Karpas-422 (cell line): Measurements from ENCODE around the gene TESK1. TPM values are rescaled to one million over a fixed set of nuclear protein-coding genes. Genes with fewer than 3 reads are reported as not detected.
A peak's percentile ranks its signal among the peaks of the same experiment; 100 is the strongest.

Experiments
- DNase-seq: peaks from one replicate; pipeline ENCODE4 v3.0.0-alpha.2; 2015
- H2AFZ ChIP-seq: fragments of 200-600 bp; sonication (generic); 2 replicates; pipeline ENCODE4 v1.6.1; 2014; ENCODE audit warnings: antibody characterized with exemption, low read length, mixed read lengths
- H3K27ac ChIP-seq: fragments of 200-600 bp; sonication (generic); 2 replicates; pipeline ENCODE4 v1.5.1; 2014; ENCODE audit warnings: mild to moderate bottlenecking, low read length, moderate library complexity
- H3K27me3 ChIP-seq: fragments of 200-600 bp; sonication (generic); 2 replicates; pipeline ENCODE4 v1.6.1; 2014; ENCODE audit warnings: low read length, mixed read lengths
- H3K36me3 ChIP-seq: fragments of 200-600 bp; sonication (generic); 2 replicates; pipeline ENCODE4 v1.6.1; 2014; ENCODE audit warnings: low read length, mixed read lengths; ENCODE audit not compliant: insufficient read depth
- H3K4me1 ChIP-seq: fragments of 200-600 bp; sonication (generic); 2 replicates; pipeline ENCODE4 v1.6.1; 2014; ENCODE audit warnings: mild to moderate bottlenecking, low read length, mixed read lengths
- H3K4me2 ChIP-seq: fragments of 200-600 bp; sonication (generic); 2 replicates; pipeline ENCODE4 v1.6.1; 2014; ENCODE audit warnings: low read length, low read depth, mild to moderate bottlenecking; ENCODE audit not compliant: poor library complexity, severe bottlenecking
- H3K4me3 ChIP-seq: fragments of 200-600 bp; sonication (generic); 2 replicates; pipeline ENCODE4 v1.5.1; 2014; ENCODE audit warnings: mild to moderate bottlenecking, antibody characterized with exemption, low read length, mixed read lengths
- H3K79me2 ChIP-seq: fragments of 200-600 bp; sonication (generic); 2 replicates; pipeline ENCODE4 v1.6.1; 2014; ENCODE audit warnings: mild to moderate bottlenecking, low read length, mixed read lengths
- H3K9ac ChIP-seq: fragments of 200-600 bp; sonication (generic); 2 replicates; pipeline ENCODE4 v1.6.0; 2014; ENCODE audit warnings: low read length
- H3K9me2 ChIP-seq: fragments of 200-600 bp; sonication (generic), shearing (Covaris generic); replicated peaks from 2 replicates; pipeline ENCODE4 v1.6.0; 2014; ENCODE audit warnings: mild to moderate bottlenecking, low read length, moderate library complexity; ENCODE audit not compliant: insufficient read depth
- H3K9me3 ChIP-seq: fragments of 300-700, 200-600 bp; sonication (generic); 2 replicates; pipeline ENCODE4 v1.6.1; 2014; ENCODE audit warnings: low read length, mixed read lengths
- H4K20me1 ChIP-seq: fragments of 200-600 bp; sonication (generic); 2 replicates; pipeline ENCODE4 v1.6.1; 2014; ENCODE audit warnings: mild to moderate bottlenecking, antibody characterized with exemption, low read length, low read depth; ENCODE audit not compliant: insufficient read depth
- total RNA-seq: library from RNA; depleted of rRNA; stranded (reverse); fragments of >200 nt; shearing (Covaris generic); gene quantifications from 2 replicates; pipeline ENCODE4 v1.2.3, GENCODE V29; 2014; ENCODE audit warnings: low replicate concordance; rRNA removed

Gene TESK1, protein sequence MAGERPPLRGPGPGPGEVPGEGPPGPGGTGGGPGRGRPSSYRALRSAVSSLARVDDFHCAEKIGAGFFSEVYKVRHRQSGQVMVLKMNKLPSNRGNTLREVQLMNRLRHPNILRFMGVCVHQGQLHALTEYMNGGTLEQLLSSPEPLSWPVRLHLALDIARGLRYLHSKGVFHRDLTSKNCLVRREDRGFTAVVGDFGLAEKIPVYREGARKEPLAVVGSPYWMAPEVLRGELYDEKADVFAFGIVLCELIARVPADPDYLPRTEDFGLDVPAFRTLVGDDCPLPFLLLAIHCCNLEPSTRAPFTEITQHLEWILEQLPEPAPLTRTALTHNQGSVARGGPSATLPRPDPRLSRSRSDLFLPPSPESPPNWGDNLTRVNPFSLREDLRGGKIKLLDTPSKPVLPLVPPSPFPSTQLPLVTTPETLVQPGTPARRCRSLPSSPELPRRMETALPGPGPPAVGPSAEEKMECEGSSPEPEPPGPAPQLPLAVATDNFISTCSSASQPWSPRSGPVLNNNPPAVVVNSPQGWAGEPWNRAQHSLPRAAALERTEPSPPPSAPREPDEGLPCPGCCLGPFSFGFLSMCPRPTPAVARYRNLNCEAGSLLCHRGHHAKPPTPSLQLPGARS
- total RNA-seq = 20.2 and 30.6 TPM in 2 replicates

DNA sequence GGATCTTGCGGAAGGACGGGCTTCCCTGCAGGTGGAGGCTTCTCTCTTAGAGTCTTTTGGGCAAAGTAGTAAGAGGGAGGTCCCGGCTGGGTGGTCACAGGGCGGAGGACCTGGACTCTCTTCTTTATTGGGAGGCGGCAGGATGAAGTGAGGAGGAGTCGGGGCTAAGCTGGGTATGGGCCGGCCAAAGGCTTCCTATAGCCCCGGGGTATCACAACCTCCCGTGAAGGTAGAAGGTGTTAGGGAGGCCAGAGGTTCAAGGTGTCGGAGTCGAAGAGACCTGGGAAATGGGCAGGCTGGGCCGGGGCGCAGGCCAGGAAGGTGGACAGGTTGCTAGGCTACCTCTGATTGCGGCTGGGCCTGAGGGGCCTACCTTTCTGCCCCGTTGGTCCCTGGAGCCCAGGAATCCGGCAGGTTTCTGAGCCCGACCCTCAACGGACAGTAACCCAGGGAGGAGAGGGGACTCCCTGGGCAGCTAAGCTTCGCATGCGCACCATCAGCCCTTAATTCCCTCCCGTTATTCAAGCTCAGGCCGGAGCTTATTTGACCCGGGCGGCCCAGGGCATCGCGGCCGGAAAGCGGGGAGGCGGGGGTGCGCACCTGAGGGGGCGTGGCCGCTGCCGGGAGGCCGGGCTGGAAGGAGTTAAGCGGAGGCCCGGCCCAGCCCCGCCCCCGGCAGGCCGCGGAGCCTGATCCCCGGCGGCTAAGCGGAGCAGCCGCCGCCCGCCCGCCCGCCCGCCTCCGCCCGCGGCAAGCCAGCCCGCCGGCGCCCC lies at the start of gene TESK1:
Gene TESK1, plus strand, starts transcription at position 685 of the 773 bp plus-strand sequence. CDS start 358 bp downstream, outside the sequence.
- H3K27ac ChIP-seq = peak within 1 kb of the TSS; percentile 28; the same call in 1 of the 2 replicates
- no peaks in the 10 kb centered on the region for H3K36me3 ChIP-seq
- H4K20me1 ChIP-seq = no peaks in the 10 kb centered on the region
- H3K9me3 ChIP-seq = no peaks in the 10 kb centered on the region
- H2AFZ ChIP-seq = peak within 1 kb of the TSS; percentile 71; the same call in 1 of the 2 replicates
- no peaks in the 10 kb centered on the region for H3K9me2 ChIP-seq
- peak within 1 kb of the TSS; percentile 88 for H3K4me2 ChIP-seq
- peak within 1 kb of the TSS; percentile 78 for H3K9ac ChIP-seq
- DNase-seq = peak; percentile 94
- H3K4me3 ChIP-seq = peak within 1 kb of the TSS; percentile 79
- peaks cover 31% of the 10 kb centered on the region for H3K4me1 ChIP-seq
- H3K79me2 ChIP-seq = peaks cover 15% of the 10 kb centered on the region
- H3K27me3 ChIP-seq = no peaks in the 10 kb centered on the region

DNA sequence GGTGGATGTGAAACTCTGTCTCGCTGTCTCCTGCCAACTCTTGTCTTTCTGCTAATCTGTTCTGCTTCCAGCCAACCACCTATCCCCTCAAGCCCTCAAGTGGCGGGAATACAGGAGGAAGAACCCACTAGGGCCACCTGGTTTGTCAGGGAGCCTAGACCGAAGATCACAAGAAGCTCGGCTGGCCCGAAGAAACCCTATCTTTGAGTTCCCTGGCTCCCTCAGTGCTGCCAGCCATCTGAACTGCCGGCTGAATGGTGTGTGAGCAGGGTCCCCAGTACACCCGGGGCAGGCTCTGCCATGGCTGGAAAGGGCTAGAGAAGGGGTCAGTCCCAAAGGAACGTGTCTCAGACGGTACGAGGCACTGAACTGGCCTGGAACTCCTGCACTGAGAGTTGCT lies 49.2 kb upstream of the TESK1 start:
- H4K20me1 ChIP-seq = no peaks in the 10 kb centered on the region
- no peaks in the 10 kb centered on the region for H3K9me2 ChIP-seq
- H3K4me3 ChIP-seq = no peak overlapping the region
- no peak overlapping the region for H3K4me2 ChIP-seq
- no peaks in the 10 kb centered on the region for H3K36me3 ChIP-seq
- no peaks in the 10 kb centered on the region for H3K9me3 ChIP-seq
- peaks cover 3% of the 10 kb centered on the region; the same call in 1 of the 2 replicates for H3K4me1 ChIP-seq
- DNase-seq = no peak
- no peak overlapping the region for H2AFZ ChIP-seq
- H3K27ac ChIP-seq = no peak overlapping the region
- H3K27me3 ChIP-seq = no peaks in the 10 kb centered on the region
- no peaks in the 10 kb centered on the region for H3K79me2 ChIP-seq
- no peak overlapping the region for H3K9ac ChIP-seq

DNA sequence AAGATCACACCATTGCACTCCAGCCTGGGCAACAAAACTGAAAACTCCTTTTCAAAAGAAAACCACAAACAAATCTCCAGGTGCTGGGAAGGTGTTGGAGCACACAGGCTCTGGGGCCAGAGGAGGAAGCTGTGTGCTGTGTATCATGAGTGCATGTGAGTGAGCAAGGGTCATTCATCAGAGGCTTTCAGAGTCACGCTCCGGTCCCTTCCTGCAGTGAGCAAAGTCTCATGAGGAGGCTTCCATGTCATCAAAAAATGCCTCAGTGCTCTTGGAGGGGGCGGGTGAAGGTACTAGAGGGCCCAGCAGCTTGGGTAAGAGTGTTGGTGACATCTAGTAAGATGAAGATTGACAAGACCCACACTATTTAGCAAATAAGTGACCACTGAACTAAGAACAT lies 48.3 kb upstream of the TESK1 start:
- Histone ChIP-seq H3K79me2 (no peaks in the 10 kb centered on the region), H4K20me1 (no peaks in the 10 kb centered on the region), H3K9me3 (no peaks in the 10 kb centered on the region), H3K27ac (no peak overlapping the region), H3K27me3 (no peaks in the 10 kb centered on the region), H3K4me2 (no peak overlapping the region), H3K36me3 (no peaks in the 10 kb centered on the region), H3K9ac (no peak overlapping the region), H3K9me2 (no peaks in the 10 kb centered on the region), H3K4me3 (no peak overlapping the region), H2AFZ (no peak overlapping the region), H3K4me1 (peaks cover 3% of the 10 kb centered on the region; the same call in 1 of the 2 replicates)
- no peak for DNase-seq

DNA sequence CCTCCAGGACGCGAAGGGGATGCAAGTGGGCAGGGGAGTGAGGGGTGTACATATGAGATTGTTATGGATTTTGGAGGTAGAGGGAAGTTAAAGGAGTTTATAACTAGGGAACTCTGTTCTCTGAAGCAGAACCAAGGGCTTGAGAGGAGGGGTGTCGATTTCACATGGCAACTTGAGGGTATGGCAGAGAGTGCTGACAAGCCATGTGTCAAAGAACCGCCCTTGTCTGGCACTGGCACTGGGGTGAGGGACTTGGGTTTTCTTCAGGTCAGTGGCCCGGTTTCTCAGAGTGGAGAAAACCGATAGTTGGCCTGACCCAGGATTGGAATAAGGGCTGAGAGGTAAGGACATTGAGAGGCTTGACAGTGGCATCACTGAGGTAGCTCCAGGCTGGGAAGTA lies 47.7 kb upstream of the TESK1 start:
- Histone ChIP-seq H3K36me3 (no peaks in the 10 kb centered on the region), H3K79me2 (no peaks in the 10 kb centered on the region), H3K9me3 (no peaks in the 10 kb centered on the region), H2AFZ (no peak overlapping the region), H4K20me1 (no peaks in the 10 kb centered on the region), H3K4me2 (no peak overlapping the region), H3K27me3 (no peaks in the 10 kb centered on the region), H3K9me2 (no peaks in the 10 kb centered on the region), H3K9ac (no peak overlapping the region), H3K4me1 (peaks cover 3% of the 10 kb centered on the region; the same call in 1 of the 2 replicates), H3K27ac (no peak overlapping the region), H3K4me3 (no peak overlapping the region)
- DNase-seq = no peak

DNA sequence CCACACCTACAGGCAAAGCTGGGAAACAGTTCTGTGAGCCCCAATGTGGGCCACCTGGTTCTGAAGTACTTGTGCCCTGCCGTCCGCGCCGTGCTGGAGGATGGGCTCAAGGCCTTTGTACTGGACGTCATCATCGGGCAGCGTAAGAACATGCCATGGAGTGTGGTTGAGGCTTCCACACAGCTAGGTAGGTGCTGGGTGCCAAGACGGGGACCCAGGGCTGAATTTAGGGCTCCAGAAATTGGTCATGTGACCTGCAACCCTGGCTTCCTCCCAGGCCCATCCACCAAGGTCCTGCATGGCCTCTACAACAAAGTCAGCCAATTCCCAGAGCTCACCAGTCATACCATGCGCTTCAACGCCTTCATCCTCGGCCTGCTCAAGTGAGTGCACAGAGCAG lies 46.9 kb upstream of the TESK1 start:
- Histone ChIP-seq H4K20me1 (no peaks in the 10 kb centered on the region), H3K9ac (no peak overlapping the region), H3K4me2 (no peak overlapping the region), H3K9me3 (no peaks in the 10 kb centered on the region), H3K79me2 (no peaks in the 10 kb centered on the region), H3K4me3 (no peak overlapping the region), H3K27me3 (no peaks in the 10 kb centered on the region), H3K36me3 (no peaks in the 10 kb centered on the region), H3K27ac (no peak overlapping the region), H2AFZ (no peak overlapping the region), H3K9me2 (no peaks in the 10 kb centered on the region), H3K4me1 (peaks cover 3% of the 10 kb centered on the region; the same call in 1 of the 2 replicates)
- no peak for DNase-seq

DNA sequence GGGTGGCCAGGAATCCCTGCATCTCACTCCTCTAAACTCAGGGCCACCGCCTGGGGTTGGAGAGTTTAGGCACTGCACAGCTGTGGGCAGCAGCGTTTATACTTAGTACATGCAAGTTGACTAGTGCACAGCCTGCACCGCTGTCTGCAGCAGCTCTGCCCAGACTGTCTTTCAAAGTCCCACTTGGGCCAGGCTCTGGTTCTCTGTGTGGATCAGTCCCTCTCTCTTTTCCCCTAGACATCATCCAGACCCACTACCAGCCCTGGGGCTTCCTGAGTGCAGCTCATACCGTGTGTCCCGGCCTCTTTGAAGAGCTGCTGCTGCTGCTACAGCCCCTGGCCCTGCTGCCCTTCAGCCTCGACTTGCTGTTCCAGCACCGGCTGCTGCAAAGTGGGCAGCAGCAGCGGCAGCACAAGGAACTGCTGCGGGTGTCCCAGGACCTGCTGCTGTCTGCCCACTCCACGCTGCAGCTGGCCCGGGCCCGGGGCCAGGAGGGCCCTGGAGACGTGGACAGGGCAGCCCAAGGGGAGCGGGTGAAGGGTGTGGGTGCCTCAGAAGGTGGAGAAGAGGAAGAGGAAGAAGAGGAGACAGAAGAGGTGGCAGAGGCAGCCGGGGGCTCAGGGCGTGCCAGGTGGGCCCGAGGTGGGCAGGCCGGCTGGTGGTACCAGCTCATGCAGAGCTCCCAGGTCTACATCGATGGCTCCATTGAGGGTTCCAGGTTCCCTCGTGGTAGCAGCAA lies 45.1 kb upstream of the TESK1 start:
- no peaks in the 10 kb centered on the region for H3K4me1 ChIP-seq
- H3K9ac ChIP-seq = no peak overlapping the region
- no peaks in the 10 kb centered on the region for H3K9me3 ChIP-seq
- no peaks in the 10 kb centered on the region for H3K27me3 ChIP-seq
- no peak overlapping the region for H3K4me2 ChIP-seq
- no peaks in the 10 kb centered on the region for H3K9me2 ChIP-seq
- H2AFZ ChIP-seq = no peak overlapping the region
- no peaks in the 10 kb centered on the region for H4K20me1 ChIP-seq
- no peaks in the 10 kb centered on the region for H3K36me3 ChIP-seq
- no peaks in the 10 kb centered on the region for H3K79me2 ChIP-seq
- H3K4me3 ChIP-seq = no peak overlapping the region
- DNase-seq = no peak
- no peak overlapping the region for H3K27ac ChIP-seq

DNA sequence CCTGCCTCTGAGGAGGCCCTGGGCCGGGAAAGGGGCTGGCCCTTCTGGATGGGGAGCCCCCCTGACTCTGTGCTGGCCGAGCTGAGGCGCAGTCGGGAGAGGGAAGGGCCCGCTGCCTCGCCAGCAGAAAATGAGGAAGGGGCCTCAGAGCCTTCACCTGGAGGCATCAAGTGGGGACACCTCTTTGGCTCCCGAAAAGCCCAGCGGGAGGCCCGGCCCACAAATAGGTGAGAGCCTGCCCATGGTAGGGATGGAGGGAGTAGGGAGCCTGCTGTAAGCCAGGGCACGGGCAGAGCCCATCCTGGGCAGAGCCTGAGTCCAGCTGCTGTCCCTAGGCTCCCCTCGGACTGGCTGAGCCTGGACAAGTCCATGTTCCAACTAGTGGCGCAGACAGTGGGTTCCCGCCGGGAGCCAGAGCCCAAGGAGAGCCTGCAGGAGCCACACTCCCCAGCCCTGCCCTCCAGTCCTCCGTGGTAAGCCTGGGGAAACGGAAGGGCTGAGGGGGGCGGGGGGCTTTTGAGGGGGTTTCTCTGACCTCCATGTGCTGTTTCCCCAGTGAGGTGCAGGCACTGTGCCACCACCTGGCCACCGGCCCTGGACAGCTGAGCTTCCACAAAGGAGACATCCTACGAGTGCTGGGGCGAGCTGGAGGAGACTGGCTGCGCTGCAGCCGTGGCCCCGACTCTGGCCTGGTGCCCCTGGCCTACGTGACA lies 44.3 kb upstream of the TESK1 start:
- Histone ChIP-seq H3K9me2 (no peaks in the 10 kb centered on the region), H3K4me3 (no peak overlapping the region), H3K79me2 (no peaks in the 10 kb centered on the region), H4K20me1 (no peaks in the 10 kb centered on the region), H3K4me1 (no peaks in the 10 kb centered on the region), H3K4me2 (no peak overlapping the region), H3K9me3 (no peaks in the 10 kb centered on the region), H3K36me3 (no peaks in the 10 kb centered on the region), H3K27me3 (no peaks in the 10 kb centered on the region), H3K27ac (no peak overlapping the region), H2AFZ (no peak overlapping the region), H3K9ac (no peak overlapping the region)
- no peak for DNase-seq
